HG02938 (cell line): ENCODE measurements around the gene KDM5B.
"Not testable (repeated sequence)": the region's sequence is repeated elsewhere in the genome, so short reads cannot be mapped to it uniquely, and the experiment has no call there.

Experiments
- ATAC-seq: cut with Tn5 transposase; IDR thresholded peaks from one replicate; pipeline ENCODE4 v1.9.1; 2021; ENCODE audit warnings: mild to moderate bottlenecking, moderate library complexity; ENCODE audit not compliant: unreplicated experiment

Gene KDM5B

GRCh38 chr1:202794051-202794740 is 14.0 kb downstream of the KDM5B start:
- ATAC-seq = no peak

DNA sequence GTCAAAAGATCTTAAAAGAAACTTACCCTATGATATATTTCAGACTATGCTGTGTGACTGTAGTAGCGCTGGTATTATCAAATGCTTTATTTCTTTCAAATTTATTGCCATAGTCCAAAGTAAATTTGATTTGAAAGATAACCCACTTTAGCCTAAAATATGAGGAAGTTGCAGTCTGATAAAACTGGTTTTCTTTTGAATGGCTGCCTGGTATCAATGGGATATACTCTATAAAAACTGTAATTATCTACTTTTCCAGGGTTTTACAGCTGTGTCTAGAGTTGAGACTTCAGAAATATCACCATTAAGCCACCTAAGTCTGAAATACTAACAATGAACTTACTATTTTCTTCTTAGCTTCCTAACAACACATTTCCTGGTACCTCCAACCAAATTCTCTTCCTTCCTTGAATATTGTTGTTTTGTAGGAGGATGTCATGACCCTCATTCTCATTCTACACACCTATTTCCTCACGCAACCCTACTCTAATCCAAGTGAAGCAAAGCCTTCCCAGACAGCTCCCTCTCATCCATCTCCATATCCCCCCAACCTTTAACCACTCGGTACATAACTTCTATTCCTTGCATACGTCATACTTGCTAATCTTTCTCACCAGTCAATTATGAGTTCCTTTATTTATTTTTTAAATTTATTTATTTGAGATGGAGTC is 17.0 kb downstream of the KDM5B start:
- ATAC-seq = no peak

DNA sequence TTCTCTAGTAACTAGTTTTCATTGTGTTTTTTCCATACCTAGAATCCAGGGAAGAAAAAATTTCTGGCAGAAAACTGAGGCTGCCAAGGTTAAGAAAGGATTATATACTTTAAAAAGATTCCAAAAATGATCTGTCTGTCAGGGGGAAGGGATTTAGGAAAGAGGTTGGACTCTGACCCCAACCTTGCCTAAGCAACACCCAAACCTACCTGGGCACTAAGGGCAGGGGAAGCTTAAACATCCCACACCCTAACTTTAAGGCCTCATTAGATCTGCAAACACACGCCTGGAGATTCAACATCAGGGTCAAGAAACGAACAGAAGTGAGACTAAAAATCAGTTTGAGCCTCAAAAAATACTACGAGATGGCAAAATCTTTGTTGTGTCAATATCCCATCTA is 19.4 kb downstream of the KDM5B start:
- no peak for ATAC-seq

- ATAC-seq = no peak
These were observed 21.4 kb downstream of the KDM5B start for GRCh38 chr1:202786804-202787203.

DNA sequence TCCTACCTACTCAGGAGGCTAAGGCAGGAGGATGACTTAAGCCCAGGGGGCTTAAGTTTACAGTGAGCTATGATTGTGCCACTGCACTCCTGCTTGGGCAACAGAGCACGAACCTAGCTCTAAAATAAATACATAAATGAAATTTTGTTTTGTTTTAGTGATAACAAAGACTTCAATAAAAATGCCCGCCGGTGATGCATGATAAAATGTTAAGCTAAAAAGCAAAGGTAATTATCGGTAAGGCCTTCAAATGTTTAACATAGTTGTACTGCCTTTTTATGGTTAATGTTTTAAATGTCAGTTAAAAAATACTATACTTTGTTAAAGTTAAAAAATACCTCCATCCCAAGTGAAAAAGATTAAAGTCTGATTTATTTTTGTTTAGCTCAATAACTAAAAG is 27.0 kb downstream of the KDM5B start:
- no peak for ATAC-seq

DNA sequence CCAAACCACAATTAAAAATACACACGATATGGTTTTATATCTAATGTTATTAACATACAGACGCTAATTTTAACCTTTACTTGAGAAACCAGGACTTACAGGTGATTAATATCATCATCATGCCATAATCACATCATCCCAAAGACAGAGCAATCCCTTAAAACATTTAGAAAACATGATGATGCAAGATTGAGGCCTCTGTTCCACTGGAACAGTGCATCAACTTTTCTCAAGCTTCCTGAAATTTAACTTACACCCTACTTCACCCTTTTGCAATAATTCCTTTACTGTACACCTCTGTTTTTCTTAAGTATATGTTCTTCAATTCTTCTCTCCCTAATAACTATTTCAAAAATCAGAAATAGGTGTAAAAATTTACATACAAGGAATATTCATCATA is 38.1 kb downstream of the KDM5B start:
- no peak for ATAC-seq

GRCh38 chr1:202765721-202766120 is 42.5 kb downstream of the KDM5B start:
- ATAC-seq = no peak

DNA sequence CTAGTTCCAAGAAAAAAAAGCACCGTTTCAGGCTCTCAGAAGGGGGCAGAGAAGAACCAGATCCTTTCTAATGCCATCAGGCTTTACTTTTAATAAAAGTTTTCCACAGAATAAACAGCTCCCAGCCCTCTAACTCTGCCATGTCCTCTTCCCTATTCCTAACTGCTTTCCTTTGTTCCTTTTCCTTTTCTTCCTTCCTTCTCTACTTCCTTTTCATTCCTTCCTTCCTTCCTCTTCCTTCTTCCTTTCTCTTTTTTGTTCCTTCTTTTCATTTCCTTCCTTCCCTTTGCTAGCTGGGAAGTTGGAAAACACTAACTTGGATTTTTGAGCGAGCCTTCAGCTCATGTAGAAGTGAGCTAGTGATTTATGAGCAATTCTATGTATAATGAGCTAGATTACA is 46.2 kb downstream of the KDM5B start:
- ATAC-seq = no peak

DNA sequence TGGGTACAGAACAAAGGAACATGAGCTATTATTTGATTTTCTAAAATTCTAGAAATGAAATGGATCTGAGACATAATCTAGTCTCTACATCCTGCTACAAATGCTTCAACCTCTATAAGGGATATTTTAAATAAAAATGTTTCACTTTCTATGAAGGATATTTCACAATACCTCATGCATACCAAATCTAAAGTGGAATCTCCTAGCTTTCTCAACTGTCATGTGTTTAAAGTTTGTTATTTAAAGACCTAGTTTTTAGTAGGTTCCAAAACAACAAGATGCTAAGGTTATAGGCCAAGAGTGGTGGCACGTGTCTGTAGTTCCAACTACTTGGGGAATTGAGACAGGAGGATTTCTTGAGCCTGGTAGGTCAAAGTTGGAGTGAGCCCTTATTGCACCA is 47.6 kb downstream of the KDM5B start:
- ATAC-seq = no peak

- no peak for ATAC-seq
These were observed 51.8 kb downstream of the KDM5B start for GRCh38 chr1:202756391-202756790.

- ATAC-seq = no peak
These were observed 53.9 kb downstream of the KDM5B start for GRCh38 chr1:202754293-202754692.

DNA sequence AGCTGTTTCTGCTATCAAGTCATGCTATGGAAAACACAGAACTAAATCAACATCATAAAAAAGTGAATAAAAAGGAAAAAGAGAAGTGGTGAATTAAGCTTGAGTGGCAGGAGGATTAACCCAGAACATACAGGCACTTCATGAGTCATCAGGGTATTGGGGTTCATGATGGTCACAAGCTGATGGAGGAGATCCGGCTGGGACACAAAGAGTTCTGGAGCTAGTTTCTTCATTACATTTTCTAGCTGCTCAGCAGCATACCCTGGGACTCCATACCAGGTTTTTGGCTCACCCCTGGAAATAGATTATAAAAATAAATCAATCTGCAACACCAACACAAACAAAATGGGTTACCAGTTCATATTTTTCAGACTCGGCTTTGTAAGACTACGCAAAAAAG is 55.4 kb downstream of the KDM5B start:
- ATAC-seq = no peak

DNA sequence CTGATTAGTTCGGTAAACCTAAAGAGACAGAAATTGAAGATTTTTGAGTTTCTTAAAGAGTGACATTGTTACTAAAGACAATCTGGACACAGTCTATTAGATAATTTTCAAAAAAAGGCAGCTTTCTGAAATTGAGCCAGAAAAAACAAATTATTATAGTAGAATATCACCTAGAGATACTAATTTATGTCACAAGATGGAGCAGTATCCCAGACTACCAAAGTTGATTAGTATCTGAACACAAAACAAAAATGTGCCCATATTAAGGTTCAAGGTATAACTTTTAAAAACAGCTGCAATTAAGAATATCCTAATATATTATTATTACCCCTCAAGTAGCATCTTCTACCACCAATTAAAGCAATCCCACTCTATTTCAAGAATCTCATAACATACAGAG is 57.5 kb downstream of the KDM5B start:
- no peak for ATAC-seq

DNA sequence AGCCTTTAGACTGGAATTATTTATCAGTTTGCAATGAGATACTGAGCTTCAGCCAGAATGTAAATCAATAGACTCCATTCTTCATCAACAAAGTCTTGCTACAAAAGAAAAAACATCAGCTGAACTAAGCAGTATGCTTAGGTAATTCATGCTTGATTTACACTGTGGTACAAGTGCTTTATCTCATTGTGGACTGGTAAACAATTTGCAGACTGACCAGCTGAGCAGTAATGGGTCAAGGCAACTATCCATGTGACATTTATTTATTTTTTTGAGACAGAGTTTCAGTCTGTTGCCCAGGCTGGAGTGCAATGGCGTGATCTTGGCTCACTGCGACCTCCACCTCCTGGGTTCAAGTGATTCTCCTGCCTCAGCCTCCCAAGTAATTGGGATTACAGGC is 58.2 kb downstream of the KDM5B start:
- no peak for ATAC-seq

- no peak for ATAC-seq
These were observed 62.8 kb downstream of the KDM5B start for GRCh38 chr1:202745323-202745888.

- ATAC-seq = not testable (repeated sequence)
These were observed 63.5 kb downstream of the KDM5B start for GRCh38 chr1:202744770-202745169.

DNA sequence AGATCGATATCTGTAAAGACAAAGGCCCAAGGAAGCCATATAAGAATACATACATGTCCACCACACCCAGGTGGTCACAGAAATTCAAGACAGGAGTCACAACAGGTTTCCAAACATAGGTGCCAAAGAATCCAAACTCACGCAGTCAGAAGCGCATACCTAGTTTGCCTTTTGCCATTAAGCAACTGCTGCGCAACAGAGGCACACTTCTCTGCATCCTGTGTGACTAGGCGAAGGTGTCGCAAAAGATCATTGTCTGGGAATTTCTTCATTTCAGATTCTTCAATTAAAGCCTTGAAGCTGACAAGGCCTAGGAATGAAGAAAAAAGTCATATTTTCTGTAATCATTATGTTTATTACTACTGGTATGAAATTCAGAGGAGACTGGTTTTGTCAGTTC is 65.7 kb downstream of the KDM5B start:
- ATAC-seq = no peak

DNA sequence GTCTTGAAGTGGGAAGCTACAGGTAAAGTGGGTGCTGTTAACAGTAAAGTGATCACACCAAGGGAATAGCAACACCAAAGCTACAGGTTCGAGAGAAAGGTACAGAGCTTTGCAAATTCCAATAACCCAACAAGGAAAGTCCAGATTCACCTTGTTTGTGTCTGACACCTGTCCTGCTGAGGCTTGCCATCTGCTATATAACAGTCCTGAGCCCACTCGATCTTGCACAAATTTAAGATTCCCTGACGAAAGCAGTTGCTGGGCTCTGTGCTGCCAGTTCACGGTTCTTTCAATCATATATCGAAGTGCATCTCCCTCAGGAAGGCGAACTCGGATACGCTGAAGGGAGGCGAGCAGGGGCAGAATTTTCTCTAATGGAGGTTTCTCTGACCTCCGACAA is 75.0 kb downstream of the KDM5B start:
- no peak for ATAC-seq

DNA sequence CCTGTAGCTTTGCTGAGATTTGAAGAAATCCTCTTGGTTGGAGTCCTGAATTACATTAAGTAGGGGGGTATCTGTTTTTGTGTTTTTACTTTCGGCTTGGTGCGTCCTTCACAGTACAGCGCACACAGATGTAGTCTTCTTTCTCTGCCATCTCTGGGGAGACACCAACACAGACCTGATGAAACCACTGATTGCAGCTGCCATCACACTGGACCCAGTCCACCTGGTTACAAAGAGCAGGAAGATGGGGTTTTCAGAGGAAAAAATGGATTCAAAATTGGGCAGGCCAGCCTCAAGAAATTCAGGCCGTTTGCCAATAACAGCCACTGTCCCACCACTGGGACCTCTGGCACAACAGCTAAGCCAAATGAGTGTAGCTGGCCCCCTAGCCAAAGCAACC is 79.3 kb downstream of the KDM5B start:
- ATAC-seq = no peak

- no peak for ATAC-seq
These were observed 82.7 kb downstream of the KDM5B start for GRCh38 chr1:202725526-202725925.

DNA sequence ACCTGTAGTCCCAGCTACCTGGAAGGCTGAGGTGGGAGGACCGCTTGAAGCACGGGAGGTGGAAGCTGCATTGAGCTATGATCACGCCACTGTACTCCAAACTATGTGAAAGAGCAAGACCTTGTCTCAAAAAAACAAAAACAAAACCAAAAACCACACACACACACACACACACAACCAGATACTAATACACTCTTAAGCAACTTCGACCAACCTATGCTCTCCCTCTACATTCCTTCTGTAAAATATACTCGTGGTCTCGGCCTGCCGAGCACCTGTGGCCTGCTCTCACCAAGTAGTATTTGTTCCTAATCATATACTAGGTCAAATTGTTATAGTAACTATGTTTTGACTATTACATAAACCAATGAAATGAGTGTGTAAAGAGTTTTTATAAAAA is 84.5 kb downstream of the KDM5B start:
- ATAC-seq = no peak

DNA sequence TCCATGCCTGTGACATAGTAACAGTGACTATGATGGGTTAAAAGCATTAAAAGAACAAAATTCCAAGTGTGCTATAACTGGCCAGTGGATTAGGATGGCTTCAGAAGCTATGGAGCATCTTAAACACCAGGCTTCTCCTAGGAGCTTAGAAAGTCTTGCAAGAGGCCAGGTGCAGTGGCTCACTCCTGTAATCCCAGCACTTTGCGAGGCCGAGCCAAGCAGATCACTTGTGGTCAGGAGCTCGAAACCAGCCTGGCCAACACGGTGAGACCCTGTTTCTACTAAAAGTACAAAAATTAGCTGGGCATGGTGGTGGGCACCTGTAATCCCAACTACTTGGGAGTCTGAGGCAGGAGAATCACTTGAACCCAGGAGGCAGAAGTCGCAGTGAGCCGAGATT is 85.2 kb downstream of the KDM5B start:
- ATAC-seq = not testable (repeated sequence)

DNA sequence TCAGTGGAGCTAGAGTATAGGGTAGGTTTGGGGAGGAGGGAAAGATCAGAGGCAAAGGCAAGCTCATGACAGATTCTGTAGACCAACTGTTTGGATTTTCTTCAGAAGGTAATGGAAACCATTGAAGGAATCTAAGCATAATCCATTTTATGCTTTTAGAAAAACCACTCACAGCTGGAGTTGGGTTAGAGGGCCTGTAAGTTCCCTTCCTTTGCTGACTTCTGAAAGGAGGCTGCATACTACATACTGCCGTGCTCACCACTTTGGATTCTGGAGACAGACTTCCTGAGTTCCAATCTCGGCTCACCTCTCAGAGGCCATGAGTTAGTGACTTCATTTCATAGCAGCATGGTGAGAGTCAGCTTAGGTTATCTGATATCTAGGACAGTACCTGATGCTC is 91.6 kb downstream of the KDM5B start:
- no peak for ATAC-seq
